Calu3 (cell line): Measurements from ENCODE around the gene VEGFB. TPM values are rescaled to one million over a fixed set of nuclear protein-coding genes. Genes with fewer than 3 reads are reported as not detected.

ENCODE experiments used
- BruUV-seq: library from RNA; stranded (reverse); fragments of 400-500 nt; replicated peaks from 2 replicates; lab custom pipeline; 2021; lab: Mats Ljungman, UMichigan
- CTCF ChIA-PET: fragments of 300-600 bp; sonication (Branson Sonifier 250); formaldehyde crosslinking; loops from one replicate; lab custom pipeline; 2022; ENCODE audit warnings: antibody characterized with exemption; lab: Charles Lee
- DNase-seq: peaks from one replicate; pipeline ENCODE4 v3.0.0; 2022
- H3K27ac Mint-ChIP-seq: one replicate; pipeline ENCODE4 v1.8.0; 2022; ENCODE audit warnings: mixed read lengths; ENCODE audit not compliant: unreplicated experiment
- H3K27me3 Mint-ChIP-seq: one replicate; pipeline ENCODE4 v1.8.0; 2022; ENCODE audit warnings: mixed read lengths; ENCODE audit not compliant: unreplicated experiment
- H3K36me3 Mint-ChIP-seq: one replicate; pipeline ENCODE4 v1.8.0; 2022; ENCODE audit warnings: mild to moderate bottlenecking, moderate library complexity, mixed read lengths; ENCODE audit not compliant: insufficient read depth, unreplicated experiment
- H3K4me1 Mint-ChIP-seq: one replicate; pipeline ENCODE4 v1.8.0; 2022; ENCODE audit warnings: mild to moderate bottlenecking, low read depth, mixed read lengths; ENCODE audit not compliant: unreplicated experiment
- H3K4me3 Mint-ChIP-seq: one replicate; pipeline ENCODE4 v1.8.0; 2022; ENCODE audit warnings: mild to moderate bottlenecking, low read depth, moderate library complexity, mixed read lengths; ENCODE audit not compliant: unreplicated experiment
- H3K9me3 Mint-ChIP-seq: one replicate; pipeline ENCODE4 v1.8.0; 2022; ENCODE audit warnings: low read depth, mixed read lengths; ENCODE audit not compliant: unreplicated experiment
- intact Hi-C: fragments of 100-400 bp; cut with micrococcal nuclease; formaldehyde crosslinking; loops from one replicate; pipeline ENCODE4 v1.10.0; 2022; ENCODE audit not compliant: unreplicated experiment
- total RNA-seq: library from RNA; stranded (reverse); gene quantifications from 2 replicates; pipeline ENCODE4 v1.2.3, GENCODE V29; 2022
- TF ChIP-seq, protein P1 (sequence below): fragments of 200-600 bp; IDR thresholded peaks from one replicate; pipeline ENCODE4 v1.8.0; 2022; ENCODE audit warnings: antibody characterized with exemption; ENCODE audit not compliant: unreplicated experiment

VEGFB gene
- total RNA-seq, 1 experiment from 2014 or later = 91.5 TPM

DNA sequence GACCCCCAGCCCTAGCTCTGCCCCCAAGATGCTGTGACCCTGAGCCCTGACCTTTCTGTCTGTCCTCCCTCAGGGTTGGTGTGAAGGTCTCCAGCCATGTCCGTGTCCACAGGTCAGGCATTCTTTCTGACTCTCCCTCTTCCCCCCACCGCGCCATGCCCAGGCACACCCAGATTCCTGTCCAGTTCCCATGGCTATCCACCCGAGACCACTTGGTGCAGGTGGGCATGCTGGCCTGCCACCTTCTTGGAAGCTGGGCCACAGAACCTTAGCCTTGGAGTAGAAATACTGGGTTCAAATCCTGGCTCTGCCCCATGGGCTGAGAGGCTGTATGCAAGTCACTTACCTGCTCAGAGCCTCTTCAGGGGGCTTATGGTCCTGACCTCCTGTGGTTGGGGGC is 14.7 kb downstream of the VEGFB start:
- Mint-ChIP-seq H3K36me3 (peaks cover 87% of the 10 kb centered on the region), H3K4me1 (peaks cover 14% of the 10 kb centered on the region), H3K27me3 (no peaks in the 10 kb centered on the region), H3K27ac (peak overlapping the region; percentile 44), H3K4me3 (no peak overlapping the region), H3K9me3 (no peaks in the 10 kb centered on the region)
- TF ChIP-seq, protein P1, sequence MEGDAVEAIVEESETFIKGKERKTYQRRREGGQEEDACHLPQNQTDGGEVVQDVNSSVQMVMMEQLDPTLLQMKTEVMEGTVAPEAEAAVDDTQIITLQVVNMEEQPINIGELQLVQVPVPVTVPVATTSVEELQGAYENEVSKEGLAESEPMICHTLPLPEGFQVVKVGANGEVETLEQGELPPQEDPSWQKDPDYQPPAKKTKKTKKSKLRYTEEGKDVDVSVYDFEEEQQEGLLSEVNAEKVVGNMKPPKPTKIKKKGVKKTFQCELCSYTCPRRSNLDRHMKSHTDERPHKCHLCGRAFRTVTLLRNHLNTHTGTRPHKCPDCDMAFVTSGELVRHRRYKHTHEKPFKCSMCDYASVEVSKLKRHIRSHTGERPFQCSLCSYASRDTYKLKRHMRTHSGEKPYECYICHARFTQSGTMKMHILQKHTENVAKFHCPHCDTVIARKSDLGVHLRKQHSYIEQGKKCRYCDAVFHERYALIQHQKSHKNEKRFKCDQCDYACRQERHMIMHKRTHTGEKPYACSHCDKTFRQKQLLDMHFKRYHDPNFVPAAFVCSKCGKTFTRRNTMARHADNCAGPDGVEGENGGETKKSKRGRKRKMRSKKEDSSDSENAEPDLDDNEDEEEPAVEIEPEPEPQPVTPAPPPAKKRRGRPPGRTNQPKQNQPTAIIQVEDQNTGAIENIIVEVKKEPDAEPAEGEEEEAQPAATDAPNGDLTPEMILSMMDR = no peak
- no TSS peak for BruUV-seq
- intact Hi-C loops = loop anchor here (10.0 kb wide), 1 partner anchor 56 kb away; the partner anchor contains the start of genes CATSPERZ and ESRRA
- no peak for DNase-seq
- CTCF ChIA-PET = no interaction called here

GRCh38 chr11:64249563-64250414 is 15.4 kb downstream of the VEGFB start:
- no peaks in the 10 kb centered on the region for H3K27me3 Mint-ChIP-seq
- no peak for DNase-seq
- H3K4me1 Mint-ChIP-seq = peaks cover 11% of the 10 kb centered on the region
- no peak overlapping the region for H3K4me3 Mint-ChIP-seq
- BruUV-seq = no TSS peak
- CTCF ChIA-PET = interaction anchor here (0.6 to 1.1 kb wide), 2 partner anchors 18 to 26 kb away, joined by 3 to 8 read pairs; no protein-coding TSS in a partner anchor
- intact Hi-C loops = loop anchor here (10.0 kb wide), 1 partner anchor 55 kb away; the partner anchor contains the start of genes CATSPERZ and ESRRA
- TF ChIP-seq, protein P1 = no peak
- peak overlapping the region; percentile 44 for H3K27ac Mint-ChIP-seq
- peaks cover 84% of the 10 kb centered on the region for H3K36me3 Mint-ChIP-seq
- H3K9me3 Mint-ChIP-seq = no peaks in the 10 kb centered on the region

GRCh38 chr11:64250415-64251015 is 16.1 kb downstream of the VEGFB start:
- H3K27ac Mint-ChIP-seq = no peak overlapping the region
- peak overlapping the region; percentile 90 for H3K4me3 Mint-ChIP-seq
- intact Hi-C loops = no loop called here
- H3K4me1 Mint-ChIP-seq = peaks cover 11% of the 10 kb centered on the region
- peaks cover 83% of the 10 kb centered on the region for H3K36me3 Mint-ChIP-seq
- no TSS peak for BruUV-seq
- H3K9me3 Mint-ChIP-seq = no peaks in the 10 kb centered on the region
- DNase-seq = no peak
- CTCF ChIA-PET = interaction anchor here (0.6 to 1.1 kb wide), 3 partner anchors 17 to 34 kb away, joined by 3 to 8 read pairs (median 3); partner anchors contain the start of gene BAD
- no peaks in the 10 kb centered on the region for H3K27me3 Mint-ChIP-seq
- TF ChIP-seq, protein P1 = no peak

DNA sequence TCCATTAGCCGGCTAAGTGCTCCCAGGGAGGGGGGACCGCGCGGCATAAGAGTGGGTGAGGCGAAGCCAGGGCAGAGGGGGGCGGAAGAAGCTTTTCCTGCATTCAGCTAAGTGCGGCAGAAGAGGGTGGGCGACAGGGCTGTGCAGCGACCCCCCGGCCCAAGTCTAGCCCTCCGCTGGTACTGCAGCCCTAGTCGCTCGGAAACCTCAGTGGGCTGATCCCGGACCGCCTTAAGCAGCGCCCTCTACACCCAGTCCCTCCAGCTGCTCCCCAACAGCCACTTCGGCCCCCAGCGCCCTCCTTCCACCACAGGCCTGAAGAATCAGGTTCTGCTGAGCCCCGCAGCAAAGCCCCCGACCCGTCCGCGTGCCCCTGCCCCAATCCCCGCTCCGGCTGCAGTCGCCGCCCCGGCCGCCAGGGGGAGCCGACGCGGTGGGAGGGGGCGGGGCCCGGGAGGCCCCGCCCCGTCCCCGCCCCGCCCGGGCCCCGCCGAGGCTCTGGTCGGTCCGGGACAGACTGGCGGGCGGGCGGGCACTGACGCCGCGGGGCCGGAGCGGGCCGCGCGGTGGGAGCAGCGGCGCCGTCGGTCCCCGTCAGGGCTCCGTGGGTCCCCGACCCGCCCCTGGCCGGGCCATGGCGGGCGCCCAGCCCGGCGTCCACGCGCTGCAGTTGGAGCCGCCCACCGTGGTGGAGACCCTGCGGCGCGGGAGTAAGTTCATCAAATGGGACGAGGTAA is 16.8 kb downstream of the VEGFB start, which contains the start of gene PLCB3:
Gene PLCB3 (plus strand): TSS at position 515 of the 737 bp plus-strand sequence. CDS start 120 bp downstream, at position 635.
- TF ChIP-seq, protein P1 = peak; percentile 91
- Mint-ChIP-seq H3K9me3 (no peaks in the 10 kb centered on the region), H3K4me3 (peak within 1 kb of the TSS; percentile 90), H3K36me3 (peaks cover 77% of the 10 kb centered on the region), H3K27ac (peak within 1 kb of the TSS; percentile 74), H3K27me3 (no peaks in the 10 kb centered on the region), H3K4me1 (peaks cover 11% of the 10 kb centered on the region)
- intact Hi-C loops = no loop called here
- peak; percentile 52 for DNase-seq
- CTCF ChIA-PET = interaction anchor here (0.9 to 1.8 kb wide), 4 partner anchors 10 to 47 kb away, joined by 3 to 16 read pairs (median 10); partner anchors contain the start of genes BAD and FKBP2
- BruUV-seq = no TSS peak
